K562 (cell line): ENCODE measurements around the gene ARL14EPL. TPM values are rescaled to one million over a fixed set of nuclear protein-coding genes. Genes with fewer than 3 reads are reported as not detected.

ENCODE experiments used
- ATAC-seq: fragments of 200-7000 bp; cut with Tn5 transposase; 3 replicates; pipeline ENCODE4 v1.9.1; 2020; ENCODE audit warnings: moderate library complexity
- BruUV-seq: library from RNA; stranded (reverse); fragments of 400-500 nt; replicated peaks from 2 replicates; lab custom pipeline; 2021; lab: Mats Ljungman, UMichigan
- CTCF ChIA-PET: fragments of 300-600 bp; formaldehyde crosslinking; extraction: SDS; loops from one replicate; lab custom pipeline; 2021; ENCODE audit warnings: low intra/inter-chr PET ratio; lab: Yijun Ruan, JAX
- POLR2A ChIA-PET: fragments of 300-600, 350-650 bp; sonication (Branson Sonifier 250); formaldehyde crosslinking; extraction: SDS; loops from one replicate; lab custom pipeline; 2021; ENCODE audit warnings: antibody characterized with exemption, inconsistent platforms; lab: Yijun Ruan, JAX
- DNase-seq, 4 experiments: peaks; one replicate each; pipeline versions ENCODE4 v3.0.0 to v3.0.0-alpha.2; 2011 to 2018; ENCODE audit warnings: low spot score in 3 of 4, mixed read lengths in 3 of 4; ENCODE audit errors: extremely low read depth in 1 of 4
- FAIRE-seq: peaks from 2 replicates; lab custom pipeline; 2011; peaks lifted over from hg19 to GRCh38; lab: Jason Lieb, UNC
- H2AFZ ChIP-seq: 2 replicates; pipeline ENCODE4 v1.6.0; 2011; ENCODE audit warnings: low read depth, low read length, control low read depth, inconsistent platforms
- H3K27ac ChIP-seq: fragments of 200-600 bp; 3 replicates; pipeline ENCODE4 v1.8.0; 2011; ENCODE audit warnings: low read depth, mild to moderate bottlenecking, control low read depth, inconsistent platforms, low read length, moderate library complexity, mixed read lengths; ENCODE audit errors: extremely low read depth
- H3K27me3 ChIP-seq, 2 experiments: fragments of 300-600 bp in 1 of 2; 2 replicates in 1 of 2; 3 replicates in 1 of 2; pipeline versions ENCODE4 v1.6.0 to v1.8.0; 2011; ENCODE audit warnings: inconsistent platforms in 2 of 2, low read length in 2 of 2, mild to moderate bottlenecking in 1 of 2, mixed read lengths in 1 of 2, moderate library complexity in 1 of 2; ENCODE audit not compliant: control insufficient read depth in 2 of 2, insufficient read depth in 2 of 2
- H3K36me3 ChIP-seq: fragments of 300-600 bp; 3 replicates; pipeline ENCODE4 v1.8.0; 2011; ENCODE audit warnings: mild to moderate bottlenecking, low read length, inconsistent platforms; ENCODE audit not compliant: control insufficient read depth, insufficient read depth
- H3K4me1 ChIP-seq, 2 experiments: fragments of 200-600 bp in 1 of 2; replicated peaks in 1 of 2; 2 replicates in 1 of 2; 3 replicates in 1 of 2; pipeline versions ENCODE4 v1.5.1 to v1.8.0; 2011; ENCODE audit warnings: inconsistent platforms in 2 of 2, low read length in 2 of 2, mild to moderate bottlenecking in 1 of 2, mixed read lengths in 1 of 2, moderate library complexity in 1 of 2; ENCODE audit not compliant: control insufficient read depth in 2 of 2, insufficient read depth in 2 of 2
- H3K4me2 ChIP-seq: 2 replicates; pipeline ENCODE4 v1.6.1; 2011; ENCODE audit warnings: low read length, control low read depth, inconsistent platforms, mixed read lengths; ENCODE audit not compliant: insufficient read depth
- H3K4me3 ChIP-seq: fragments of 200-600 bp; sonication (generic), shearing (Covaris generic); 2 replicates; pipeline ENCODE4 v1.5.1; 2016; ENCODE audit warnings: control low read depth, inconsistent platforms
- H3K79me2 ChIP-seq: fragments of 200-600 bp; 3 replicates; pipeline ENCODE4 v1.8.0; 2011; ENCODE audit warnings: low read length, inconsistent platforms; ENCODE audit not compliant: control insufficient read depth, insufficient read depth
- H3K9ac ChIP-seq, 2 experiments: 2 replicates each; pipeline versions ENCODE4 v1.6.0 to v1.6.1; 2011; ENCODE audit warnings: low read depth in 2 of 2, low read length in 2 of 2, control low read depth in 1 of 2, inconsistent platforms in 1 of 2, mild to moderate bottlenecking in 1 of 2, mixed read lengths in 1 of 2; ENCODE audit not compliant: insufficient read depth in 1 of 2
- H3K9me1 ChIP-seq: one replicate; pipeline ENCODE4 v1.6.0; 2011; ENCODE audit warnings: inconsistent platforms, mild to moderate bottlenecking, low read length, moderate library complexity; ENCODE audit not compliant: control insufficient read depth, insufficient read depth
- H3K9me3 ChIP-seq: replicated peaks from 2 replicates; pipeline ENCODE4 v1.5.1; 2011; ENCODE audit warnings: low read depth, low read length, inconsistent platforms; ENCODE audit not compliant: control insufficient read depth, insufficient read depth
- H4K20me1 ChIP-seq: replicated peaks from 2 replicates; pipeline ENCODE4 v1.6.1; 2011; ENCODE audit warnings: low read length, inconsistent platforms, mixed read lengths; ENCODE audit not compliant: control insufficient read depth, insufficient read depth
- CEBPB ChIP-seq: fragments of 450-650 bp; IDR thresholded peaks from 2 replicates; pipeline ENCODE4 v1.6.1; 2016; ENCODE audit warnings: missing genetic modification characterization, missing compliant biosample characterization
- RAD21 ChIP-seq, 2 experiments: fragments of 250-450 bp in 1 of 2; fragments of 450-650 bp in 1 of 2; sonication (Bioruptor Pico) in 1 of 2; formaldehyde crosslinking in 1 of 2; IDR thresholded peaks in 1 of 2; conservative IDR thresholded peaks in 1 of 2; 2 replicates each; pipeline versions ENCODE4 v1.4.0 to v1.8.0; 2020 to 2022; ENCODE audit warnings: mild to moderate bottlenecking in 2 of 2, moderate library complexity in 1 of 2
- SAFB2 ChIP-seq: fragments of 200-400 bp; formaldehyde crosslinking; IDR thresholded peaks from 2 replicates; pipeline ENCODE4 v1.6.1; 2018; ENCODE audit warnings: borderline replicate concordance, low read length, low read depth, moderate library complexity; ENCODE audit not compliant: severe bottlenecking
- ZNF143 ChIP-seq: sonication (generic); formaldehyde crosslinking; IDR thresholded peaks from 2 replicates; pipeline ENCODE4 v1.9.0; 2022; ENCODE audit warnings: mild to moderate bottlenecking, missing genetic modification reagents
- WGBS: fragments of 100-300 bp; shearing (Covaris generic); methylation state at CpG from one replicate; pipeline ENCODE4 v1.1.6; 2016; ENCODE audit warnings: low coverage, mixed read lengths; ENCODE audit not compliant: insufficient coverage; ENCODE audit errors: missing lambda C conversion rate; 5-methylcytosine and 5-hydroxymethylcytosine counted together
- in situ Hi-C: fragments of 300-500 bp; cut with MboI; formaldehyde crosslinking; loops from 4 replicates; pipeline ENCODE4 v1.15.0; 2018; ENCODE audit warnings: inconsistent platforms, mixed read lengths
- intact Hi-C: fragments of 100-400 bp; cut with micrococcal nuclease; formaldehyde crosslinking; loops from 2 replicates; pipeline ENCODE4 v1.14.2; 2022
- polyA plus RNA-seq, 8 experiments: library from polyadenylated mRNA; depleted of rRNA in 4 of 8; stranded (reverse) in 5 of 8; unstranded in 3 of 8; fragments of >200 nt; fragmentation: Nextera tagmentation in 2 of 8; fragmentation: Illumina TruSeq in 1 of 8; extraction: Ambion mirVana in 2 of 8; extraction: Trizol in 1 of 8; gene quantifications; 2 replicates each; pipeline versions ENCODE4 v1.2.1 to v1.2.3, GENCODE V29; 2011 to 2014; ENCODE audit warnings: inconsistent platforms in 1 of 8, missing spikeins in 1 of 8
- total RNA-seq, 7 experiments: library from RNA; depleted of rRNA in 6 of 7; stranded (reverse); fragments of >200 nt in 6 of 7; fragmentation: Illumina TruSeq in 2 of 7; extraction: Trizol in 2 of 7; gene quantifications; 2 replicates each; pipeline versions ENCODE4 v1.2.1 to v1.2.3, GENCODE V29; 2011 to 2021; ENCODE audit warnings: low replicate concordance in 1 of 7
- TF ChIP-seq, protein P1 (sequence below), 3 experiments: IDR thresholded peaks in 2 of 3; conservative IDR thresholded peaks in 1 of 3; 2 replicates each; pipeline ENCODE4 v1.5.1; 2011 to 2012; ENCODE audit warnings: low read length in 3 of 3, mild to moderate bottlenecking in 3 of 3, control low read depth in 2 of 3, improper control_type of control experiment in 1 of 3, inconsistent platforms in 1 of 3, low read depth in 1 of 3, mixed read lengths in 1 of 3, moderate library complexity in 1 of 3; ENCODE audit not compliant: insufficient read depth in 2 of 3

Gene ARL14EPL
- total and polyA plus RNA-seq, 9 of the 15 experiments (the other 6 are each of a cell fraction or from before 2014, with no cell fraction given) = 0.06 to 0.14 (median 0.08) TPM; not detected in 5

DNA sequence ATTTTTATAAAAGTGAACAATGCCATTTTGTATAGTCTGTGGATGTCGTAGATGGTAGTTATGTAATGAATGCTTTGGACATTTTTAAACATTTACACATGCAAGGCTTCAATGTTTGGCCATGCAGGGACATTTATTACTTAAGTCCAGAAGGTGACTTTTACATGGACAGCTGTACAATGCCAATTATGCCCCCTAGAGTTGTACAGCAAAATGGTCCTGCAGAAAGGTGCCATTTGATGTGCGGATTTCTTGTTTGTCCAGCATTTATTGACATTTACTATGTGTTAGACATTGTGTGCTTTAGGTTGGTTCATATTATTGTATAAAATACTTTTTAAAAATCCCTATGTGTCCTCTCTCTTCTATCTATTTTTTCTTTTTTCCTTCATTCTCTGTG is 30.1 kb downstream of the ARL14EPL start:
- ChIA-PET CTCF (no interaction called here), POLR2A (no interaction called here)
- Histone ChIP-seq H3K27ac (no peak overlapping the region), H4K20me1 (no peaks in the 10 kb centered on the region), H3K79me2 (no peaks in the 10 kb centered on the region), H2AFZ (no peak overlapping the region), H3K9me1 (no peaks in the 10 kb centered on the region), H3K9ac (no peak overlapping the region), H3K4me1 (no peaks in the 10 kb centered on the region), H3K36me3 (no peaks in the 10 kb centered on the region), H3K4me3 (no peak overlapping the region), H3K9me3 (no peaks in the 10 kb centered on the region; the same call in 1 of the 2 replicates), H3K27me3 (peaks cover 5 to 12% of the 10 kb centered on the region in 2 experiments; a peak in 4 of 5 replicates), H3K4me2 (no peak overlapping the region)
- DNase-seq (no peak), FAIRE-seq (no peak)
- in situ Hi-C loops = no loop called here
- WGBS = 3% methylated on average over 2 of the region's 2 CpGs
- BruUV-seq = no TSS peak
- no peak for TF ChIP-seq CEBPB (tag)
- TF ChIP-seq SAFB2 = no peak
- TF ChIP-seq ZNF143 = no peak
- TF ChIP-seq RAD21 (CRISPR knock-in tag; conservative IDR thresholded peaks at IDR 0.05 in 1 of 2, IDR thresholded peaks at IDR 0.05 in 1 of 2) = peak in 1 of 2 experiments; percentile 41; a peak in 2 of 4 replicates
- TF ChIP-seq, protein P1, sequence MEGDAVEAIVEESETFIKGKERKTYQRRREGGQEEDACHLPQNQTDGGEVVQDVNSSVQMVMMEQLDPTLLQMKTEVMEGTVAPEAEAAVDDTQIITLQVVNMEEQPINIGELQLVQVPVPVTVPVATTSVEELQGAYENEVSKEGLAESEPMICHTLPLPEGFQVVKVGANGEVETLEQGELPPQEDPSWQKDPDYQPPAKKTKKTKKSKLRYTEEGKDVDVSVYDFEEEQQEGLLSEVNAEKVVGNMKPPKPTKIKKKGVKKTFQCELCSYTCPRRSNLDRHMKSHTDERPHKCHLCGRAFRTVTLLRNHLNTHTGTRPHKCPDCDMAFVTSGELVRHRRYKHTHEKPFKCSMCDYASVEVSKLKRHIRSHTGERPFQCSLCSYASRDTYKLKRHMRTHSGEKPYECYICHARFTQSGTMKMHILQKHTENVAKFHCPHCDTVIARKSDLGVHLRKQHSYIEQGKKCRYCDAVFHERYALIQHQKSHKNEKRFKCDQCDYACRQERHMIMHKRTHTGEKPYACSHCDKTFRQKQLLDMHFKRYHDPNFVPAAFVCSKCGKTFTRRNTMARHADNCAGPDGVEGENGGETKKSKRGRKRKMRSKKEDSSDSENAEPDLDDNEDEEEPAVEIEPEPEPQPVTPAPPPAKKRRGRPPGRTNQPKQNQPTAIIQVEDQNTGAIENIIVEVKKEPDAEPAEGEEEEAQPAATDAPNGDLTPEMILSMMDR (IDR thresholded peaks at IDR 0.05 in 2 of 3, conservative IDR thresholded peaks at IDR 0.05 in 1 of 3; ENCODE audit: insufficient read depth in 2 of 3, low read depth in 1 of 3, low read length in 3 of 3) = peak in 2 of 3 experiments; percentile 17 to 22; a peak in 1 of 6 replicates
- TF ChIP-seq, all 486 proteins: peak for 2
- intact Hi-C loops = loop anchor here (10.0 kb wide), 1 partner anchor 88 kb away; no protein-coding TSS in a partner anchor
- ATAC-seq = no peak
